ENCODE data around the gene FGFR2.

FGFR2 gene

DNA sequence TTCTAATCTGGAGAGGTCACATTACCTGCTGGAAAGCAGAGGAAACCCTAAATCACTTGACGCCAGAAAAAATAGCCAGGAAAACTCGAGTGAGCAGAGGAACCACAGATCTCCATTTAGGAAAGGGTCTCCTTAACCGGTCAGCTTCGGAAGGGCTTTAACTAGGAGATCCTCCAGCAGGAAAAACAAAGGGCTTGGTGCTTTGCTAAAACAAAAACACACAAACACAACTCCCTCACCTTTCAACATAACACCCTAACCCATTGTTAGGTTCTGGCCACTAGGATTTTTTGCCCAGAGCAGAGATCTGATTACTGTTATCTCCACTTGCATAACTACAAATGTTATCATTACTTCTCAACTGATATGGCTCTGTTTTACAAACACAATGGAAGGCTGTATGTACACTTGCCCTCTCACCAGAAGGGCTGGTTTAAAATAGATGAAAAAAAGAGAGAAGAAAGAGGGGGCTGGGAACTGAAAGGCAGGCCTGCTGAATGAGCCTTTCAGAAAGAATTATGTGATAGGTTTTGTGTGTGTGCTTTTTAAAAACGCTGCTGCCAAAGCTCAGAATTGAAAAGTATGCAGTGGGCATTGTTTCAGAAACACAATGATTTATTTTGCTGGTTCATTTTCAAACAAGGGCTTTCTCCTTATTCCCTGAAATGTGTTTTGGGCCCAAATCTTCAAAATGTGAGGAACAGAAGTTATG, 161.5 kb downstream of the FGFR2 start:
- intact Hi-C loops (cut with DNase I), result loop anchor here (5.0 kb wide), 1 partner anchor 161 kb away; the partner anchor contains the start of gene FGFR2
- no peak for DNase-seq

DNA sequence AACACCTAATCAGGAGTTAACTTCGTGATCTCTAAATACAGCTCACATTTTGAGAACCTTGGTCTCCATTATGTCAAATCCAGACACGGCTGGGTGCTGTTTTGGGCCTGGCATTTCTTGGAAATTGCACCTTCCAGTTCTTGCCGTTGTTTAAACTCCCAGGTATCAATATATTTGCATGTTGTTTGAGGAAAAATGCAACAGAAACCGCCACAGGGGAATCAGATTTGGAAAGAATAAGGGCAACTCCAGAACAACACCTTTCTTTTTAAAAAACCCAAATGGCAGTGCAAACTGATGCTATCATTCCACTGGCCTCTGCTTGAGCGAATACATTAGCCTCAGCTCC, 162.0 kb downstream of the FGFR2 start:
- no peak for DNase-seq
- intact Hi-C loops (cut with DNase I), result loop anchor here (5.0 kb wide), 1 partner anchor 161 kb away; the partner anchor contains the start of gene FGFR2

DNA sequence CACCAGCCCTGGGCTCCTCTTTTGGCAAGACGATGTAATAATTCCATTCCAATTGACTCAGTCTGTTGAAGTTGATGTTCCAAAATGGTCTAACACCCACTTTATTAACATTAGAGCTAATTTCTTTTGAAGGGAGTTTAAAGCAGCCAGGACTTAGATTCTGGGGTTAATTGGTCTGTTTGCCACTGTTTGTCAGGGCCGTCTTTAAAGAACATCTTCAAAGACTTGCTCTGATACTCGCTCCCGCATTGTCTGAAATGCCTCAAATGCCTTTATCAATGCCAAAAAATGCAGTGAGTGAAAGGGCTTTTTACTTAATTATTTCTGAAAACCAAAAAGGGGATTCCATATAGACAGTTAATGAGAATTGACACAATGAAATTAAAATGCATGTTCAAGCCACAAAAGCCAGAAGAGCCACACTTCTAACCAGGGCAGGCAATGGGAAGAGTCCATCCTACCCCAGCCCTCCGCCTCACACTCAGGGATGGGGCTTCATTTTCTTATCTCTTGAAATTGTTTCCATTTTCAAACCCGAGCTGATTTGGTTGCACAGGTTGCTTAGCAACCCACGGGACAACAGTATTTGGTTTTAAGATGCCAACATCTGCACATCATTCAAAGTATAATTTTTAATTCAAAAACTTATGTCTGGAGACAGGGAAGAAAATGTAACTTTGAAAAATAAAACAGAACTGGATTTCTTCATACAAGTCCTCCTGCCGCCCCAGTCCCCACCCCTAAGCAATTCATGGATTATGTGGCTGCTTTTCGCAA, 163.0 kb downstream of the FGFR2 start:
- no peak for DNase-seq

DNA sequence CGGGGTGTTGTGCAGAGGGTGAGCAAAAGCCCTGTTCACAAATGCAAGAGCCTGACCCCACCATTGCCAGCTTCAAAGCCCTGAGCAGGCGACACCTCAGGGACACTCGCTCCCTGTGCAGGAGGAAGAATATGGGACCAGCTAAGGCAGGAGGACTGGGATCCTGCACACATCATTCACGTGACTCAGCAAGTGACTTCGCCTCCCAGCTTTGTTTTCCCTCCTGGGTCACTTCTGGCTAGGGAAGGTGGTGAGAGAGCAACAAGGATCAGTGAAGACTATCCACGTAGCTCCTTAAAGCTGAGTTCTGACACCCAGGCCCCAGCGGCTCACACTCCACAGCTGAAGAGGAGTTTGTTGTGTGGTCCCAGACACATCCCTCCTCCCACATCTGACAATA, 164.3 kb downstream of the FGFR2 start:
- no peak for DNase-seq
- intact Hi-C loops (cut with DNase I), result no loop called here

More for the DNA sequence above, 163.0 kb downstream of the FGFR2 start:
- intact Hi-C loops (cut with DNase I), result loop anchor here (5.0 kb wide), 1 partner anchor 162 kb away; the partner anchor contains the start of gene FGFR2

DNA sequence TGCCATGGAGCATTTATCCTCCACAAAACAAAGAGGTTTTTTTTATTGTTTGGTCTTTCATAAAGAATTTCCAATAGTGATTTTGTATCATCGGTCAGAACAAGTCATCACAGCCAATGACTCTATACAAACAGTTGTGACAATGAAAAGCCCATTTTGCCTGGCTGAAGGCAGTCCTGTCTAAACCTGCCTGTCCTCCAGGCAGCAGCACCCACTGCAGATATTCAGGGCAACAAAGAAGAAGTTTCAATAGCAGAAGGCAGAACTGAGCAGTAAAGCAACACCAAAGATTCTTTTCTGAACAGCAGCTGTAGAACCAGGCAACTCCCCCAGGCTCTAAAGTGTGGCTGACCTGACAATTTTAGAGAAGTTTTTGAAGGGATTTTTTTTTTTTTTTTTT, 169.4 kb downstream of the FGFR2 start:
- no peak for DNase-seq
- intact Hi-C loops (cut with DNase I), result no loop called here
